ENCODE measurements around the gene BLOC1S1. TPM values are rescaled to one million over a fixed set of nuclear protein-coding genes. Genes with fewer than 3 reads are reported as not detected.
A peak's percentile ranks its signal among the peaks of the same experiment; 100 is the strongest.

The BLOC1S1 gene
- total and polyA plus RNA-seq, 9 of the 15 experiments (the other 6 are each of a cell fraction or from before 2014, with no cell fraction given) = 75.2 to 161 (median 98.8) TPM

GRCh38 chr12:55742719-55743405 is 27.0 kb downstream of the BLOC1S1 start, which contains the start of gene GDF11 (continued):
- peak; percentile 82 for TF ChIP-seq NKRF (IDR thresholded peaks at IDR 0.05; ENCODE audit: borderline replicate concordance)
- TF ChIP-seq E2F3 (CRISPR knock-in tag; IDR thresholded peaks at IDR 0.05) = no peak
- peak; percentile 75; the same call in 1 of the 2 replicates for TF ChIP-seq NFATC3 (IDR thresholded peaks at IDR 0.05)
- no peak for TF ChIP-seq RUNX1 (IDR thresholded peaks at IDR 0.05; ENCODE audit: low read depth)
- 0 out of 2 replicates have a peak, but pooled peaks have one; percentile 44 for TF ChIP-seq ZBTB9 (CRISPR knock-in tag; IDR thresholded peaks at IDR 0.05)
- TF ChIP-seq MAZ (CRISPR knock-in tag; conservative IDR thresholded peaks at IDR 0.05 in 1 of 2, IDR thresholded peaks at IDR 0.05 in 1 of 2) = peak; percentile 70 to 79
- TF ChIP-seq PREB (CRISPR knock-in tag; IDR thresholded peaks at IDR 0.05) = no peak
- no peak for TF ChIP-seq ESRRA (IDR thresholded peaks at IDR 0.05; ENCODE audit: borderline replicate concordance, low read depth)
- no peak for TF ChIP-seq BMI1 (IDR thresholded peaks at IDR 0.05; ENCODE audit: low read length)
- TF ChIP-seq TRIM25 (IDR thresholded peaks at IDR 0.05; ENCODE audit: borderline replicate concordance) = peak; percentile 98; the same call in 1 of the 2 replicates
- 0 out of 2 replicates have a peak, but pooled peaks have one; percentile 50 for TF ChIP-seq HES1 (IDR thresholded peaks at IDR 0.05; ENCODE audit: low read depth)
- TF ChIP-seq MAFF (IDR thresholded peaks at IDR 0.05; ENCODE audit: low read length) = no peak
- peak; percentile 95 for TF ChIP-seq EGR1 (conservative IDR thresholded peaks at IDR 0.05)
- TF ChIP-seq CTBP1 (IDR thresholded peaks at IDR 0.05; ENCODE audit: borderline replicate concordance) = peak; percentile 17; the same call in 1 of the 2 replicates
- TF ChIP-seq RCOR1 (IDR thresholded peaks at IDR 0.05; ENCODE audit: borderline replicate concordance in 1 of 2, low read depth in 2 of 2, low read length in 2 of 2) = peak in 1 of 2 experiments; percentile 82; a peak in 2 of 4 replicates
- no peak for TF ChIP-seq BRD4 (IDR thresholded peaks at IDR 0.05)
- peak; percentile 99 for TF ChIP-seq LARP7 (IDR thresholded peaks at IDR 0.05)
- peak; percentile 45; the same call in 1 of the 2 replicates for TF ChIP-seq NCOR1 (IDR thresholded peaks at IDR 0.05)
- TF ChIP-seq TBP (optimal IDR thresholded peaks at IDR 0.05; ENCODE audit: low read depth, low read length) = peak; percentile 91
- TF ChIP-seq MXI1 (IDR thresholded peaks at IDR 0.05; ENCODE audit: low read depth, low read length) = no peak
- peak; percentile 72 for TF ChIP-seq EHMT2 (IDR thresholded peaks at IDR 0.05)
- TF ChIP-seq FOXA3 (CRISPR knock-in tag; conservative IDR thresholded peaks at IDR 0.05 in 1 of 2, IDR thresholded peaks at IDR 0.05 in 1 of 2) = no peak
